ENCODE data around the gene MYO1B. TPM values are rescaled to one million over a fixed set of nuclear protein-coding genes. Genes with fewer than 3 reads are reported as not detected.
A peak's percentile ranks its signal among the peaks of the same experiment; 100 is the strongest.

MYO1B gene
- total and polyA plus RNA-seq, 2 of the 4 experiments (the other 2 are of a cell fraction) = 57.2 to 116 TPM

GRCh38 chr2:191363267-191363666 lies 118.1 kb downstream of the MYO1B start:
- WGBS, 2 experiments (ENCODE audit: extremely low coverage in 2 of 2, insufficient read length in 1 of 2) = no CpG with 5 or more reads among the region's 3 CpGs
- ChIA-PET POLR2A (ENCODE audit: unreplicated experiment) (no interaction called here), CTCF (interaction anchor here (0.5 to 1.5 kb wide), 3 partner anchors 8 to 107 kb away, joined by 3 read pairs; no protein-coding TSS in a partner anchor)
- Histone ChIP-seq H3K4me2 (ENCODE audit: low read depth, low read length) (peak overlapping the region; percentile 69), H4K20me1 (ENCODE audit: insufficient read depth, low read length) (peaks cover 4% of the 10 kb centered on the region; the same call in 1 of the 2 replicates), H3K27me3 (ENCODE audit: control insufficient read depth, insufficient read depth, low read length) (no peaks in the 10 kb centered on the region), H2BK20ac (ENCODE audit: low read depth, low read length) (peak overlapping the region; percentile 67), H3K9me3 (ENCODE audit: control insufficient read depth, insufficient read depth, low read length) (no peaks in the 10 kb centered on the region), H3K14ac (replicated peaks; ENCODE audit: low read depth, low read length) (0 out of 2 replicates have a peak overlapping the region, but pooled peaks have one; percentile 55), H3K36me3 (ENCODE audit: control insufficient read depth, insufficient read depth, low read length) (peaks cover 40% of the 10 kb centered on the region), H3K56ac (ENCODE audit: extremely low read depth, insufficient read depth, low read length) (peak overlapping the region; percentile 92), H2BK15ac (ENCODE audit: low read depth, low read length) (peak overlapping the region; percentile 8; the same call in 2 of the 3 replicates), H2BK5ac (ENCODE audit: low read depth, low read length, poor library complexity, severe bottlenecking) (peak overlapping the region; percentile 93), H4K8ac (ENCODE audit: low read depth in 2 of 2, low read length in 2 of 2) (peak overlapping the region; percentile 35 to 69; a peak in 2 of 4 replicates), H3K9ac (ENCODE audit: low read depth, low read length) (peak overlapping the region; percentile 67; the same call in 1 of the 2 replicates), H2BK120ac (ENCODE audit: low read depth, low read length) (peak overlapping the region; percentile 89), H2AK9ac (replicated peaks; ENCODE audit: low read depth, low read length, poor library complexity) (no peak overlapping the region), H3K79me1 (ENCODE audit: low read depth in 1 of 2, low read length in 2 of 2) (peaks cover 33 to 60% of the 10 kb centered on the region in 2 experiments), H2AFZ (replicated peaks; ENCODE audit: low read length, poor library complexity) (no peak overlapping the region), H3K4ac (ENCODE audit: low read depth, low read length) (peak overlapping the region; percentile 67), H3K9me1 (ENCODE audit: insufficient read depth, low read length) (peaks cover 31% of the 10 kb centered on the region), H2AK5ac (ENCODE audit: low read depth, low read length) (peak overlapping the region; percentile 49; the same call in 1 of the 2 replicates), H4K5ac (ENCODE audit: low read depth, low read length) (peak overlapping the region; percentile 81; the same call in 1 of the 2 replicates), H3K4me3 (ENCODE audit: insufficient read depth, low read depth, low read length) (no peak overlapping the region; the same call in 1 of the 2 replicates), H3K18ac (ENCODE audit: low read depth, low read length) (peak overlapping the region; percentile 93), H3K23ac (ENCODE audit: low read depth, low read length) (peak overlapping the region; percentile 13), H3K27ac (ENCODE audit: insufficient read depth, low read length) (peak overlapping the region; percentile 98), H4K91ac (ENCODE audit: insufficient read depth, low read depth, low read length) (peak overlapping the region; percentile 87), H3K4me1 (ENCODE audit: control insufficient read depth, insufficient read depth, low read length) (peaks cover 31% of the 10 kb centered on the region)
- in situ Hi-C loops (cut with MboI; ENCODE audit: low sequenced_read_pairs) (no loop called here), intact Hi-C loops (cut with micrococcal nuclease) (no loop called here), dilution Hi-C loops (cut with HindIII; ENCODE audit: low sequenced_read_pairs, unreplicated experiment) (no loop called here)
- BruUV-seq (replicated peaks) = no TSS peak
- TF ChIP-seq RCOR1 (IDR thresholded peaks at IDR 0.05; ENCODE audit: insufficient replicate concordance, low read length) = no peak
- ATAC-seq (ENCODE audit: low read depth) = no peak; the same call in 1 of the 2 replicates
- DNase-seq = no peak

All from IMR-90 (cell line).